ENCODE data around the gene MGMT. TPM values are rescaled to one million over a fixed set of nuclear protein-coding genes. Genes with fewer than 3 reads are reported as not detected.

Gene MGMT
- total RNA-seq, 3 donors from 2014 or later, result 15.4 to 17.5 (median 16.3) TPM

DNA sequence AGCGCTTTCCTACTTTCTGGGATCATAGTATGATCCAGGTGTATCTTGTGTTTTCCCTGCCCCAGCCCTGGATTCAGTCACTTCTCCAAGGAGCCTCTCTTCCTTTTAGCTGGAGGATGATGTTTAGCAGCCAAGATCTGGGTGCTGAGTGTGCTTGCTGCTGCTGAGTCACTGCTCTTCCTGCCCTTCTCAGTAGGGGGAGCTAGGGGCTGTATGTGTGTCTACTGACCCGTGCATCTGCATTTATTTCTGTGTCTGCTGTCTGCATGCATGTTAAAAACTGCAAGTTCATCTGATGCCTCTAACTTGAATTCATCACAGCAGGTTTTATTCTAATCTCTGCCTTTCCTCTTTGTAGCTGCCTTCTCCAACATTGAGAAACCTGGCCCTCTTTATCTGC, 31.6 kb downstream of the MGMT start:
- intact Hi-C loops (cut with DNase I, micrococcal nuclease), result no loop called here
- no peak overlapping the region for H3K4me3 ChIP-seq
- ATAC-seq, result no peak

DNA sequence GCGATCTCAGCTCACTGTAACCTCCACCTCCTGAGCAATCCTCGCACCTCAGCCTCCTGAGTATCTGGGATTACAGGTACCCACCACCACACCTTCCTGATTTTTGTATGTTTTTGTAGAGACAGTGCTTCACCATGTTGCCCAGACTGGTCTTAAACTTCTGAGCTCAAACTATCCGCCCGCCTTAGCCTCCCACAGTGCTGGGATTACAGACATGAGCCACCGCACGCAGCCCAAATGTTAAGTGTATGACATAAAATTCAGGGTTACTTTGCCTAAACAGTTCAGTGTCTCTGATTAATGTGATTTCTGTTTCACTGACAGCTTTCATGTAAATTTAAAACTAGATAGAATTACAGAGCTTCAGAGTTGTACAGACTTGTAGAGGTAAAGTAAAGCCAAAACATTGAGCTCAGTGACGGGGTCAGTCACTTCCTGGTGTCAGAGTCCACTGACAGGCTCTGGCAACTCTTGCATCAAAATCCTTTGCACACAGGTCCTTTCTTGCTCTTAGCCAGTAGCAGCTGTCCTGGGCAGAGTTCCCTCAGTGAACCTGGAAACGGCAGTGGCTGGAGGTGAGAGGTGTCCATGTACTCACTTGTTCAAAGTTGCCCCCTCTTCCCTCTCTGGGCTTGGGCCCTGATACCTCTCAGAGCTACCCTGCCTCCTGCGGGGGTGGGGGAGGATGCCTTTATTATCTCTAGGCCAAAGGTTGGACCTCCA, 33.7 kb downstream of the MGMT start:
- Histone ChIP-seq H3K4me3 (no peak overlapping the region), H3K4me1 (ENCODE audit: low read depth) (no peaks in the 10 kb centered on the region), H3K9me3 (no peaks in the 10 kb centered on the region), H3K36me3 (ENCODE audit: low read depth) (no peaks in the 10 kb centered on the region)
- ATAC-seq (no peak), DNase-seq (no peak)
- intact Hi-C loops (cut with DNase I, micrococcal nuclease), result no loop called here
- TF ChIP-seq, protein P1, sequence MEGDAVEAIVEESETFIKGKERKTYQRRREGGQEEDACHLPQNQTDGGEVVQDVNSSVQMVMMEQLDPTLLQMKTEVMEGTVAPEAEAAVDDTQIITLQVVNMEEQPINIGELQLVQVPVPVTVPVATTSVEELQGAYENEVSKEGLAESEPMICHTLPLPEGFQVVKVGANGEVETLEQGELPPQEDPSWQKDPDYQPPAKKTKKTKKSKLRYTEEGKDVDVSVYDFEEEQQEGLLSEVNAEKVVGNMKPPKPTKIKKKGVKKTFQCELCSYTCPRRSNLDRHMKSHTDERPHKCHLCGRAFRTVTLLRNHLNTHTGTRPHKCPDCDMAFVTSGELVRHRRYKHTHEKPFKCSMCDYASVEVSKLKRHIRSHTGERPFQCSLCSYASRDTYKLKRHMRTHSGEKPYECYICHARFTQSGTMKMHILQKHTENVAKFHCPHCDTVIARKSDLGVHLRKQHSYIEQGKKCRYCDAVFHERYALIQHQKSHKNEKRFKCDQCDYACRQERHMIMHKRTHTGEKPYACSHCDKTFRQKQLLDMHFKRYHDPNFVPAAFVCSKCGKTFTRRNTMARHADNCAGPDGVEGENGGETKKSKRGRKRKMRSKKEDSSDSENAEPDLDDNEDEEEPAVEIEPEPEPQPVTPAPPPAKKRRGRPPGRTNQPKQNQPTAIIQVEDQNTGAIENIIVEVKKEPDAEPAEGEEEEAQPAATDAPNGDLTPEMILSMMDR (IDR thresholded peaks at IDR 0.05), result no peak

More for the DNA sequence above, 31.6 kb downstream of the MGMT start:
- DNase-seq, result no peak
- TF ChIP-seq, protein P1 (IDR thresholded peaks at IDR 0.05), result no peak
- Histone ChIP-seq H3K36me3 (ENCODE audit: low read depth) (no peaks in the 10 kb centered on the region), H3K4me1 (ENCODE audit: low read depth) (no peaks in the 10 kb centered on the region), H3K9me3 (no peaks in the 10 kb centered on the region)

DNA sequence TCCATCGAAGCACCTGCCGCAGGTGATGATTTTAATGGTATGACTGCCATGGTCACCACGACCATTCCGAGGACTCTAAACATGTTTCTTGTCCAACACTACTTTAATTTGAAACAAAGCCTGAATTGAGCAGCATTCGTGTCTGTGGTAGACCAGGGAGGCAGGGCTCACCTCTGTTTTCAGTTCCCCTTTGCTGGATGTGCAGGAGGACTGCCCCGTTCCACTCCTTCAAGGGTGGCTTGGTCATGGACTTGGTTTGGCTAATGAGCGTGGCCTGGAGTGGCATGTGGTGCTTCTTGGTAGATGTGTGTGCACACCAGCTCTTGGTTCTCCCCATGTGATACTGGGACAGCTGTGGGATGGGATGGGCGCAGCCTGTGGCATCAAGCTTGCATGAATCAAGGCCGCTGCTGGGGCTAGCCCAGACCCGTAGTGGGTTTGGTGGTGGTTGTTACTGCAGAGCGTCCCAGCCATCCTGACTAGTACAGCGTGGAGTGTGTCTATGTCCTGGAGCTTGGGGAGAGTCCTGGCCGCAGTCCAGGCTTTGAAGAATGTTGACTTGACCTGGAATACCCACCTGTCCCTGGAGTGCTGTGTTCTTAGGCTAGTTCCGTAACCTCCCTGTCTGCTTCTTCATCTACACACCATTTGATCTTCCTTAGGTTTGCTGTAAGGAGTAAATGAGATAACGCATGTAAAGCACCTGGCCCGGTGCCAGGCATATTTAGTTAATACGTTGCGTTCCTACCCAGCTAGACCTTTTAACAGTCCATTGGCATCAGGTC, 34.8 kb downstream of the MGMT start:
- Histone ChIP-seq H3K9me3 (no peaks in the 10 kb centered on the region), H3K36me3 (ENCODE audit: low read depth) (no peaks in the 10 kb centered on the region), H3K4me1 (ENCODE audit: low read depth) (no peaks in the 10 kb centered on the region), H3K4me3 (no peak overlapping the region)
- DNase-seq (no peak), ATAC-seq (no peak)
- intact Hi-C loops (cut with DNase I, micrococcal nuclease), result no loop called here
- TF ChIP-seq, protein P1 (IDR thresholded peaks at IDR 0.05), result no peak

DNA sequence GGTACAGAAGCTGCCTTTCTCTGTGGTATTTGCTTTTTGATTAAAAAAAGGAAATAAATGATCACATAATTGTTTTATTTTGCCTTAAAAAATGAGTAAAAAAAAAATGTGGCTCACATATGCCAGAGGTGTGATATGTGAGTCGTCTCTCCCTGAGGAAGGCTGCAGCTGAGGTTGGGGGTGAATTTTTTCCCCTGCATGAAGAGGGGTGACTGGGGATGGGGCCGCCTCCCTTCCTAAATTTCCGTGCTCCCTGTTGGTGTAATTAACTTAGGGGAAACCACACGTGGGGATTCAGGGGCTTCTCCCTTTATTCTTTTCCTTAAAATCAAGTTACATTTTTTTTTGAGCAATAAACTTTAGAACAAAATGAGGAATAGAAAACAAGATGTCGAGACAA, 35.4 kb downstream of the MGMT start:
- peaks cover 6% of the 10 kb centered on the region for H3K9me3 ChIP-seq
- DNase-seq (no peak), ATAC-seq (no peak)
- no peak overlapping the region for H3K4me3 ChIP-seq
- intact Hi-C loops (cut with DNase I, micrococcal nuclease), result no loop called here
- no peaks in the 10 kb centered on the region for H3K4me1 ChIP-seq (ENCODE audit: low read depth)
- no peaks in the 10 kb centered on the region for H3K36me3 ChIP-seq (ENCODE audit: low read depth)
- TF ChIP-seq, protein P1 (IDR thresholded peaks at IDR 0.05), result no peak

DNA sequence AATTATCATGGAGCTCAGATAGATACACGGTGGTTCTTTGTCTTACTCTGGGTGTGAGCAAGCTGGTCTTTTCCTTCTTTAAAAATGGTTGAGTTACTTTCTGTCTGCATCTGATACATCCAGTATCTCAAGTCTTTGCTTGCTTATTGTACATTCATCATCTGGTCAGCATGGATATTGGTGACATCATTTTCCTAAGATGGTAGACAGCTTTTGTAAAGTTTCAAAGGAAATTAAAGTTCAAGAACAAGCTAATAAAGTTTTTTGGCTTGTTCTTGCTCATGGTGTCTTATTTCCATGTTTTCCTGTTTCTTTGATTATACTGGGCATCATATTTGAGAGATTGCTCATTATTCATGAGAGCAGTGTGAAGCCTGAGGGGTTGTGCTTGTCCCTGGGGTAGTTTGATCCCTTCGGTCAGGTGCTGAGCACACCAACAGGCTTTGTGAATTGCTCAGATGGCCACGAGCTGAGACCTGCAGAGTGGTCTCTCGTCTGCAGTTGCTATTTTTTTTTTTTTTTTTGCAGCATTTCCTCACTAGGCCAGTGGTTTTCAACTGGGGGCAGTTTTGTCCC, 38.5 kb downstream of the MGMT start:
- Histone ChIP-seq H3K36me3 (ENCODE audit: low read depth) (no peaks in the 10 kb centered on the region), H3K4me3 (no peak overlapping the region), H3K4me1 (ENCODE audit: low read depth) (no peaks in the 10 kb centered on the region), H3K9me3 (peaks cover 13% of the 10 kb centered on the region)
- TF ChIP-seq, protein P1 (IDR thresholded peaks at IDR 0.05), result no peak
- intact Hi-C loops (cut with DNase I, micrococcal nuclease), result no loop called here
- DNase-seq (no peak), ATAC-seq (no peak)

Data from mucosa of descending colon (tissue), 3 donors.